ENCODE results near the gene ERP44.
"Not testable (repeated sequence)": the region's sequence is repeated elsewhere in the genome, so short reads cannot be mapped to it uniquely, and the experiment has no call there.

Gene ERP44

GRCh38 chr9:99998266-99998665 lies 100.5 kb downstream of the ERP44 start:
- Mint-ChIP-seq H3K36me3 (peaks cover 65% of the 10 kb centered on the region), H3K27me3 (no peaks in the 10 kb centered on the region), H3K4me1 (peaks cover 4% of the 10 kb centered on the region), H3K9me3 (peaks cover 10% of the 10 kb centered on the region), H3K27ac (peak overlapping the region; percentile 21), H3K4me3 (no peak overlapping the region)
- ATAC-seq (ENCODE audit: low read depth) (no peak), DNase-seq (ENCODE audit: low spot score in 2 of 2) (no peak)

DNA sequence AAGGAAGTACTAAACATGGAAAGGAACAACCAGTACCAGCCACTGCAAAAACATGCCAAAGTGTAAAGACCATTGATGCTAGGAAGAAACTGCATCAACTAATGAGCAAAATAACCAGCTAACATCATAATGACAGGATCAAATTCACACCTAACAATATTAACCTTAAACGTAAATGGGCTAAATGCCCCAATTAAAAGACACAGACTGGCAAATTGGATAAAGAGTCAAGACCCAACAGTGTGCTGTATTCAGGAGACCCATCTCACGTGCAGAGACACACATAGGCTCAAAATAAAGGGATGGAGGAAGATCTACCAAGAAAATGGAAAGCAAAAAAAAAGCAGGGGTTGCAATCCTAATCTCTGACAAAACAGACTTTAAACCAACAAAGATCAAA lies 108.3 kb downstream of the ERP44 start:
- not testable (repeated sequence) for H3K4me3 Mint-ChIP-seq; H3K27ac Mint-ChIP-seq; DNase-seq (ENCODE audit: low spot score in 2 of 2); ATAC-seq (ENCODE audit: low read depth); H3K4me1 Mint-ChIP-seq; H3K27me3 Mint-ChIP-seq
- Mint-ChIP-seq H3K9me3 (peaks cover 13% of the 10 kb centered on the region), H3K36me3 (peaks cover 45% of the 10 kb centered on the region)

GRCh38 chr9:99986642-99987041 lies 112.2 kb downstream of the ERP44 start:
- DNase-seq (ENCODE audit: low spot score in 2 of 2), result no peak
- ATAC-seq (ENCODE audit: low read depth), result no peak
- H3K4me1 Mint-ChIP-seq, result peaks cover 2% of the 10 kb centered on the region
- peak overlapping the region; percentile 18 for H3K27ac Mint-ChIP-seq
- no peak overlapping the region for H3K4me3 Mint-ChIP-seq
- peaks cover 9% of the 10 kb centered on the region for H3K9me3 Mint-ChIP-seq
- peaks cover 30% of the 10 kb centered on the region for H3K36me3 Mint-ChIP-seq
- H3K27me3 Mint-ChIP-seq, result no peaks in the 10 kb centered on the region

DNA sequence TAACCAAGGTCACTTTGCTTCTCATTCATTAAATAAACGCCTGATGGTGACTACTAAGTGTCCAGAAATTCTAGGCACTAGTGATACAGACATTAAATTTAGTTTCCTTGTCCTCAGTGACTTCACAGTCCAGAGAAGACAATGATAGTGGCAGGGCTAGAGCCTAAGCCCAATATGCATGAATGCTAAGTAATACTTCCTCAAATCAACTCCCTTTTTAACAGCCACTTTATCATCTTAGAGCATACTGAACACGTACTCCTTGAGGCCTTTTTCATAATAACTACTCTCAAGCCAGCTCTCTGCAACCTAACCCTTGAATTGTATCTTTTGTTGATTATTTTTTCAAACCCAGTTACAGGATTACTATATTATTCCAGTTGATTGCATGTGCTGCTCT lies 118.2 kb downstream of the ERP44 start:
- ATAC-seq (ENCODE audit: low read depth) (no peak), DNase-seq (ENCODE audit: low spot score in 2 of 2) (no peak)
- Mint-ChIP-seq H3K27ac (peak overlapping the region; percentile 77), H3K4me3 (no peak overlapping the region), H3K9me3 (no peaks in the 10 kb centered on the region), H3K36me3 (peaks cover 3% of the 10 kb centered on the region), H3K4me1 (peaks cover 3% of the 10 kb centered on the region), H3K27me3 (no peaks in the 10 kb centered on the region)

DNA sequence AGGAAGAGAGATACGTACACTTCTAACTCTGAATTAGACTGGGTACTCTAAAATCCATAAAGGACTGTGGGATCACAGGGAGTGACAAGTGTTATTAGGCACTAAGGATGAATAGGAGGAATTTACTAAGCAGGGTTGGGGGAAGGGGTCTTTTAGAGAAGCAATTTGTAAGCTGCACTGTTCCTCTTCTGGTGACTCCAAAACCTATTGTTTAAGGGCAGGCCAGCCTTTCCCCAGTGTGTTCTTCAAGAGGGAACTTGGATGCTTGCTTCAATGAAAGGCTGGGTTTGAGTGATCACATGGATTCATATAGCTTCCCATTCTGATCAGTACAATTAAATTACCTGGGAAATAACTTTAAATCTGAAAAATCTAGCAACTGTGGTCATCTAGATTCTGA lies 120.6 kb downstream of the ERP44 start:
- peaks cover 3% of the 10 kb centered on the region for H3K4me1 Mint-ChIP-seq
- H3K27ac Mint-ChIP-seq, result no peak overlapping the region
- DNase-seq (ENCODE audit: low spot score in 2 of 2), result no peak
- no peak overlapping the region for H3K4me3 Mint-ChIP-seq
- H3K27me3 Mint-ChIP-seq, result no peaks in the 10 kb centered on the region
- peaks cover 4% of the 10 kb centered on the region for H3K36me3 Mint-ChIP-seq
- no peak for ATAC-seq (ENCODE audit: low read depth)
- H3K9me3 Mint-ChIP-seq, result no peaks in the 10 kb centered on the region

- Mint-ChIP-seq H3K27me3 (no peaks in the 10 kb centered on the region), H3K9me3 (no peaks in the 10 kb centered on the region), H3K4me1 (peaks cover 3% of the 10 kb centered on the region), H3K36me3 (peaks cover 3% of the 10 kb centered on the region), H3K4me3 (no peak overlapping the region), H3K27ac (peak overlapping the region; percentile 66)
- DNase-seq (ENCODE audit: low spot score in 2 of 2) (no peak), ATAC-seq (ENCODE audit: low read depth) (no peak)
These were observed 121.6 kb downstream of the ERP44 start for GRCh38 chr9:99977033-99977792.

- Mint-ChIP-seq H3K9me3 (no peaks in the 10 kb centered on the region), H3K27ac (no peak overlapping the region), H3K36me3 (peaks cover 12% of the 10 kb centered on the region), H3K4me1 (peaks cover 3% of the 10 kb centered on the region), H3K27me3 (no peaks in the 10 kb centered on the region), H3K4me3 (no peak overlapping the region)
- no peak for DNase-seq (ENCODE audit: low spot score in 2 of 2)
- no peak for ATAC-seq (ENCODE audit: low read depth)
These were observed 125.3 kb downstream of the ERP44 start for GRCh38 chr9:99973455-99973854.

GRCh38 chr9:99971410-99971809 lies 127.4 kb downstream of the ERP44 start:
- Mint-ChIP-seq H3K36me3 (peaks cover 16% of the 10 kb centered on the region), H3K4me3 (no peak overlapping the region), H3K9me3 (no peaks in the 10 kb centered on the region), H3K4me1 (no peaks in the 10 kb centered on the region), H3K27me3 (no peaks in the 10 kb centered on the region), H3K27ac (no peak overlapping the region)
- DNase-seq (ENCODE audit: low spot score in 2 of 2) (no peak), ATAC-seq (ENCODE audit: low read depth) (no peak)

DNA sequence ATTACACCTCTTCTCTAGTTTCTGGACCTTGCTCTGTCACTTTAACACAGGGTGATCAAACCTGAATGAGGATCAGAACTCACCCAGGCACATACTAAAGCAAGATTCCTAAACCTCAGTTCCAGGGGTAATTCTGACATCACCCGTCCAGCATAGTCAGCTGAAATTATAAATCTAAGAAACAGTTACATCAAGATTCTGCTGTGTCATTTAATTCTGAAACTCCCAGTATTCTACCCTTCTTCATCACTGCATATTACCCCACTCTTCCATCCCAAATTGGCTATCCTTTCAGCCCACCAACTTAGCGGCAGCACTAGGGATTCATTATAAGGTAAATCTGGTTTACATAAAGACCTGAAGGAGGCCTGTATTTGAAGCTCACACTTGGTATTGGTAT lies 128.3 kb downstream of the ERP44 start:
- peaks cover 21% of the 10 kb centered on the region for H3K36me3 Mint-ChIP-seq
- DNase-seq (ENCODE audit: low spot score in 2 of 2), result no peak
- no peaks in the 10 kb centered on the region for H3K27me3 Mint-ChIP-seq
- no peak overlapping the region for H3K4me3 Mint-ChIP-seq
- no peak for ATAC-seq (ENCODE audit: low read depth)
- H3K9me3 Mint-ChIP-seq, result no peaks in the 10 kb centered on the region
- H3K4me1 Mint-ChIP-seq, result no peaks in the 10 kb centered on the region
- no peak overlapping the region for H3K27ac Mint-ChIP-seq

- peaks cover 29% of the 10 kb centered on the region for H3K36me3 Mint-ChIP-seq
- H3K27me3 Mint-ChIP-seq, result no peaks in the 10 kb centered on the region
- ATAC-seq (ENCODE audit: low read depth) (no peak), DNase-seq (ENCODE audit: low spot score in 2 of 2) (no peak)
- H3K4me1 Mint-ChIP-seq, result no peaks in the 10 kb centered on the region
- H3K4me3 Mint-ChIP-seq, result no peak overlapping the region
- no peaks in the 10 kb centered on the region for H3K9me3 Mint-ChIP-seq
- no peak overlapping the region for H3K27ac Mint-ChIP-seq
These were observed 131.3 kb downstream of the ERP44 start for GRCh38 chr9:99967457-99967856.

DNA sequence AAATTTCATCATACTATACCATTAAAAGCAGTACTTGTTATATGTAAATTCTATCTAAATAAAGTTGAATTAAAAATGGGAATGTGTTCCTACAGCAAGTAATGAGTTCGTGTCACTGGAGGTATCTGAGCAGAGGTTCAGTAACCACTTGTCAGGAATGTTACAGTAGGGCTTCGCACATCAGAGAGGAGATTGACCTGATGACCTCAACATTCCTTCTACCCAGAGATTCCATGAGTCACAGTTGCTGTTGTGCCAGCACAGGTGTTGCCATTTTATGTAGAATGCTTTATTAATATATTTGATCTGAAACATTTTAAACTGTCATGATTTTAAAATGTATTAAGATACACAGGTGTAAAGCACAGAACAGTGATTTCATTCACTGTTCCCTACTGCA lies 132.1 kb downstream of the ERP44 start:
- DNase-seq (ENCODE audit: low spot score in 2 of 2), result no peak
- H3K9me3 Mint-ChIP-seq, result no peaks in the 10 kb centered on the region

GRCh38 chr9:99966001-99966400 lies 132.8 kb downstream of the ERP44 start:
- DNase-seq (ENCODE audit: low spot score in 2 of 2), result no peak
- no peaks in the 10 kb centered on the region for H3K4me1 Mint-ChIP-seq
- no peak for ATAC-seq (ENCODE audit: low read depth)
- no peak overlapping the region for H3K27ac Mint-ChIP-seq
- peaks cover 32% of the 10 kb centered on the region for H3K36me3 Mint-ChIP-seq
- H3K4me3 Mint-ChIP-seq, result no peak overlapping the region
- H3K27me3 Mint-ChIP-seq, result no peaks in the 10 kb centered on the region
- H3K9me3 Mint-ChIP-seq, result no peaks in the 10 kb centered on the region

More for the DNA sequence above, 132.1 kb downstream of the ERP44 start:
- no peak overlapping the region for H3K27ac Mint-ChIP-seq
- no peak for ATAC-seq (ENCODE audit: low read depth)
- no peaks in the 10 kb centered on the region for H3K27me3 Mint-ChIP-seq
- H3K4me3 Mint-ChIP-seq, result no peak overlapping the region
- no peaks in the 10 kb centered on the region for H3K4me1 Mint-ChIP-seq
- H3K36me3 Mint-ChIP-seq, result peaks cover 29% of the 10 kb centered on the region

DNA sequence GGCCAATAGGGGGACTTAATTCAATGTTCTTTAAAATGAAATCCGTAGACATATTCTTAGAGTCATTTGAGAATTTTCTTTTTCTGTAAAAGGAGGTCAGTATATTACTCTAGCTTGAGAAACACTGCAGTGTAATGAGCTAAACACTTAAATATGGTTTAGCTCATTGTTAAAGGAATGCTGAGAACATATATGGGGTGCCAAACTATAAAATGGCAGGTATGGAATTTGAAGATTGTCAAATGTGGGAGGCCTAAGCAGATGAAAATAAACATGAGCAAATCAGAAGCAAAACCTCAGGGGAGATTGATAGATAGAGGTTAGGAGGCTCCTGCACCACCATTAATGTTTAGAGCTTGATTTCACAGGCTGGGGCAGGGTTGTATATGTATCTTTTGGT lies 134.5 kb downstream of the ERP44 start:
- Mint-ChIP-seq H3K9me3 (no peaks in the 10 kb centered on the region), H3K4me1 (no peaks in the 10 kb centered on the region), H3K36me3 (peaks cover 36% of the 10 kb centered on the region), H3K27ac (no peak overlapping the region), H3K27me3 (no peaks in the 10 kb centered on the region), H3K4me3 (no peak overlapping the region)
- ATAC-seq (ENCODE audit: low read depth) (no peak), DNase-seq (ENCODE audit: low spot score in 2 of 2) (no peak)

GRCh38 chr9:99962680-99963261 lies 136.0 kb downstream of the ERP44 start:
- Mint-ChIP-seq H3K4me3 (no peak overlapping the region), H3K4me1 (no peaks in the 10 kb centered on the region), H3K27me3 (no peaks in the 10 kb centered on the region), H3K9me3 (no peaks in the 10 kb centered on the region), H3K27ac (no peak overlapping the region), H3K36me3 (peaks cover 36% of the 10 kb centered on the region)
- DNase-seq (ENCODE audit: low spot score in 2 of 2) (no peak), ATAC-seq (ENCODE audit: low read depth) (no peak)

- Mint-ChIP-seq H3K27me3 (no peaks in the 10 kb centered on the region), H3K27ac (no peak overlapping the region), H3K36me3 (peaks cover 19% of the 10 kb centered on the region), H3K4me1 (peaks cover 3% of the 10 kb centered on the region), H3K9me3 (no peaks in the 10 kb centered on the region), H3K4me3 (no peak overlapping the region)
- no peak for DNase-seq (ENCODE audit: low spot score in 2 of 2)
- ATAC-seq (ENCODE audit: low read depth), result no peak
These were observed 143.2 kb downstream of the ERP44 start for GRCh38 chr9:99955606-99956005.

Data from memory B cell (primary cell).